PFSK-1 (cell line): ENCODE measurements around the gene ARHGAP42.

Source experiments
- FOXP2 ChIP-seq: optimal IDR thresholded peaks from 2 replicates; pipeline ENCODE3; 2011; ENCODE audit warnings: borderline replicate concordance, control low read depth, inconsistent platforms; ENCODE audit not compliant: insufficient read depth; ENCODE audit errors: extremely low read length, extremely low read depth
- POLR2AphosphoS5 ChIP-seq: IDR thresholded peaks from 2 replicates; pipeline ENCODE4 v1.6.1; 2012; ENCODE audit warnings: low read depth, mild to moderate bottlenecking, control low read depth, low read length, moderate library complexity
- SIN3A ChIP-seq: IDR thresholded peaks from 2 replicates; pipeline ENCODE4 v1.6.1; 2012; ENCODE audit warnings: mild to moderate bottlenecking, low read length, moderate library complexity, borderline replicate concordance; ENCODE audit not compliant: insufficient read depth
- TAF1 ChIP-seq: IDR thresholded peaks from 2 replicates; pipeline ENCODE4 v1.6.1; 2012; ENCODE audit warnings: low read length, control low read depth, borderline replicate concordance; ENCODE audit not compliant: insufficient read depth
- TF ChIP-seq, protein P1 (sequence below), 2 experiments: IDR thresholded peaks; 2 replicates each; pipeline versions ENCODE4 v1.6.1 to v1.8.0; 2011 to 2012; ENCODE audit warnings: low read depth in 2 of 2, low read length in 2 of 2, control low read depth in 1 of 2, inconsistent platforms in 1 of 2, mild to moderate bottlenecking in 1 of 2, moderate library complexity in 1 of 2; ENCODE audit not compliant: insufficient read depth in 1 of 2

The ARHGAP42 gene

DNA sequence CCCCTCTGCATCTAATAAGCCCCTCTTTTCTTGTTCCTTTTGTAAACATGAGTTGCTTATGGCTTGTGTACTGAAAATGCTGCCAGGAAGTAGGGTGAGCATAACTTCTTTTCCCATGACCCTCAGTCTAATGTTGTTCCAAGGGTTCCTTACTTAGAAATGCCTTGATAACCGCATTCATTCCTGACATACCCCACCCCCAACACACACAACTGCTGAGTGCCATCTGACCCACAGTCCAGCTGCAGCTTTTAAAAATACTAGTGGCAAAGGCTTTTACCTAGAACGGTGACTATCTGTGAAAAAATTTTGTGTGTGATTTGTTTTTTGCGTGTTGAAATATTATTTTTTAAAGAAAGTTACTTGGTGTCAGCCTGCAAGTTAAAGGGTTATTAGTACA, 52.6 kb downstream of the ARHGAP42 start:
- TF ChIP-seq POLR2AphosphoS5 (no peak), FOXP2 (no peak), TAF1 (no peak), SIN3A (no peak)
- TF ChIP-seq, protein P1, sequence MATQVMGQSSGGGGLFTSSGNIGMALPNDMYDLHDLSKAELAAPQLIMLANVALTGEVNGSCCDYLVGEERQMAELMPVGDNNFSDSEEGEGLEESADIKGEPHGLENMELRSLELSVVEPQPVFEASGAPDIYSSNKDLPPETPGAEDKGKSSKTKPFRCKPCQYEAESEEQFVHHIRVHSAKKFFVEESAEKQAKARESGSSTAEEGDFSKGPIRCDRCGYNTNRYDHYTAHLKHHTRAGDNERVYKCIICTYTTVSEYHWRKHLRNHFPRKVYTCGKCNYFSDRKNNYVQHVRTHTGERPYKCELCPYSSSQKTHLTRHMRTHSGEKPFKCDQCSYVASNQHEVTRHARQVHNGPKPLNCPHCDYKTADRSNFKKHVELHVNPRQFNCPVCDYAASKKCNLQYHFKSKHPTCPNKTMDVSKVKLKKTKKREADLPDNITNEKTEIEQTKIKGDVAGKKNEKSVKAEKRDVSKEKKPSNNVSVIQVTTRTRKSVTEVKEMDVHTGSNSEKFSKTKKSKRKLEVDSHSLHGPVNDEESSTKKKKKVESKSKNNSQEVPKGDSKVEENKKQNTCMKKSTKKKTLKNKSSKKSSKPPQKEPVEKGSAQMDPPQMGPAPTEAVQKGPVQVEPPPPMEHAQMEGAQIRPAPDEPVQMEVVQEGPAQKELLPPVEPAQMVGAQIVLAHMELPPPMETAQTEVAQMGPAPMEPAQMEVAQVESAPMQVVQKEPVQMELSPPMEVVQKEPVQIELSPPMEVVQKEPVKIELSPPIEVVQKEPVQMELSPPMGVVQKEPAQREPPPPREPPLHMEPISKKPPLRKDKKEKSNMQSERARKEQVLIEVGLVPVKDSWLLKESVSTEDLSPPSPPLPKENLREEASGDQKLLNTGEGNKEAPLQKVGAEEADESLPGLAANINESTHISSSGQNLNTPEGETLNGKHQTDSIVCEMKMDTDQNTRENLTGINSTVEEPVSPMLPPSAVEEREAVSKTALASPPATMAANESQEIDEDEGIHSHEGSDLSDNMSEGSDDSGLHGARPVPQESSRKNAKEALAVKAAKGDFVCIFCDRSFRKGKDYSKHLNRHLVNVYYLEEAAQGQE (IDR thresholded peaks at IDR 0.05; ENCODE audit: insufficient read depth in 1 of 2, low read depth in 2 of 2, low read length in 2 of 2) = no peak

DNA sequence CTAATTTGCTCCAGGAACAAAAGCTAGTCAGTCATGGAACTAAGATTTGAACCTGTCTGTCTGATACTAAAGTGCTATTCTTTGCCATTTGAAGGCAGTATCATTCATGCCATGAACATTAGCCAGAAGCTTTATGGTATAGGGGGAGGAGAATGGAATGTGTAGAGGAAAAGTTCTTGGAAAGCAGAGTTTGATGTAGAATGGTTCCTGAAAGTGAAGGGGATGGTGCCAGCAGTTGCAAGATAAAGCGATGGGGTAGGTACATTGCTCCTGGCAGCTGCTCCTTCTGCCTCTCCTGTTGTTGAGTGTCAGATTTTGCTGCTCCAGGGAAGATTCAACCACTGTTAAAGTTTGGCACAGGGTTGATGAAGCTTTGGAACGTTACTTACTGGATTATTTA, 53.4 kb downstream of the ARHGAP42 start:
- no peak for TF ChIP-seq FOXP2
- no peak for TF ChIP-seq TAF1
- TF ChIP-seq SIN3A = no peak
- TF ChIP-seq POLR2AphosphoS5 = no peak
- TF ChIP-seq, protein P1 (IDR thresholded peaks at IDR 0.05; ENCODE audit: insufficient read depth in 1 of 2, low read depth in 2 of 2, low read length in 2 of 2) = no peak

DNA sequence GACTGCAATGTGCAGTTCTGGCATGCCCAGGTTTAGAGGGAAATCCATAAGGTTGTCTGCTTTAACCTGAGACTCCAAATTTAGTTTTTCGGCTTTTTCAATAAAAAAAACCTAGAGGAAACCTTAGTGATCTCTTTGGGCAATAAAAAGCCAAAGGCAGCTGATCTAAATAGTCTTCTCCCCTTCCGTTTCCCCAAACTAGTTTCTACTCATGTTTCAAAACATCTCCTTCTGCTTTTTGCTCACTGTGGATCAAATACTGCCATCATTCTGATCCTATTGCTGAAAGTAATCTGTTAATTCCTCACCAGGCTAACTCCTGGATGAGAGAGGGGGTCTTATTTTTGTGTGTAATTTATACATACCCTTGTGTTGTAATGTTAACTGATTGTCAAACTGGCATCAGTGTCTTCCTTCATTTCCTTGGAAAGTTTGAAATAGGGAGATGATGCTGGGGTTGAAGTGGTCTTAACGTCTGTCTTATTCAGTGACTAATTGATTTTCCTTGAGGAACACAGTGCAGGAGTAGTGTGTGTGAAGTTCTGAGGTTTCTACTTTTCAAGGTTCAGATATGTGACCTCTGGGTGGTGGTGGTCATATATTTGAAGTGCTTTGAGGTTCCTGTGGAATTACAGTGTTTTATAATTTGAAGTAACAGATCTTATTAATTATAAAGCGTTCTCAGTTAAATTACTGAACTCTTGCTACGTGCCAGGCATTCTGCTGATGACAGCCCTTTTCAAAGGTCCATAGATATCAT, 55.0 kb downstream of the ARHGAP42 start:
- TF ChIP-seq SIN3A (no peak), TAF1 (no peak), POLR2AphosphoS5 (no peak), FOXP2 (no peak)
- TF ChIP-seq, protein P1 (IDR thresholded peaks at IDR 0.05; ENCODE audit: insufficient read depth in 1 of 2, low read depth in 2 of 2, low read length in 2 of 2) = no peak

DNA sequence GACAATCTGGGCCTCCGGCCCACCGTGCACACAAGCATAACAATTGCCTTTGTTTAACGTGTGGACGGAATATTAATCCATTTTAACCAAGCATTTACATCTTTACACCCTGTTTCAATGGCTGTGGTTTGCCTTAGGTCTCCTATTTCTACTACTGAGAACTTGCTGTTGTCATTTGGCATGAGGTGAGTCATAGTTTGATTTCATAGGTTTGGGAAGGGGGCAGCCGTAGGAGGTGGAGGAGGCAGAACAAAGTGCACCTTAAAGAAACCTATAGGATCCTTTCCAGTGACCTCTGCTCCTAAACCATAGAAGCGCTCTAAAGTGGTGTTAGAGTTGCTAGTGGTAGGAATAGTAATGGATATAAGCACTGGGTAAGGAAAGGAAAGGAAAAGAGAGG, 59.4 kb downstream of the ARHGAP42 start:
- no peak for TF ChIP-seq FOXP2
- no peak for TF ChIP-seq SIN3A
- TF ChIP-seq, protein P1 (IDR thresholded peaks at IDR 0.05; ENCODE audit: insufficient read depth in 1 of 2, low read depth in 2 of 2, low read length in 2 of 2) = no peak
- TF ChIP-seq TAF1 = no peak
- no peak for TF ChIP-seq POLR2AphosphoS5

DNA sequence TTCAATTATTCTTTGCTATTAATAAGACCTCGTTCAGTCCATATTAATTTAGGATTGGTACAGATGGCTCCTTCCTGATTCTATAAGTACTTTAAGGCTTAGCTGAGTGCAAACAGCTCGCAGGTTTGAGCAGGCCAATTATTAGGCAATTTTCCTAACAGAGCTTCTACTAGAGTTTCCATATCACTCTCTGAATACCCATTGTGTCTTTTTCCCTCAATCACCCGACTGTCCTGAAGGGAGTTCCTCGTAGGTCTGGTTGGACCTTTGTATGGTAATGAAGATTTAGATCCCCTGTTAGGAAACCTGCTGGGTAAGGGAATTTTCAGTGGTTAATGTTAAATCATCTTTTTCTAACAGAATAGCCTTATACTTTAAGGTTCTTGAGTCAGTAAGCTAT, 61.1 kb downstream of the ARHGAP42 start:
- TF ChIP-seq, protein P1 (IDR thresholded peaks at IDR 0.05; ENCODE audit: insufficient read depth in 1 of 2, low read depth in 2 of 2, low read length in 2 of 2) = no peak
- TF ChIP-seq POLR2AphosphoS5 = no peak
- TF ChIP-seq TAF1 = no peak
- no peak for TF ChIP-seq SIN3A
- TF ChIP-seq FOXP2 = no peak
